ENCODE data around the gene NCOR1. TPM values are rescaled to one million over a fixed set of nuclear protein-coding genes. Genes with fewer than 3 reads are reported as not detected.
"Not testable (repeated sequence)": the region's sequence is repeated elsewhere in the genome, so short reads cannot be mapped to it uniquely, and the experiment has no call there.

NCOR1 gene
- total and polyA plus RNA-seq, 9 donors: 47.9 to 62.1 (median 56.4) TPM

- 80% methylated on average over 1 of the region's 6 CpGs for WGBS (ENCODE audit: insufficient coverage)
- H3K4me1 ChIP-seq (ENCODE audit: control insufficient read depth, insufficient read depth, low read length): no peaks in the 10 kb centered on the region
- H3K4me3 ChIP-seq (ENCODE audit: low read length): no peak overlapping the region
- peak; percentile 15 for DNase-seq
- peaks cover 22% of the 10 kb centered on the region for H3K36me3 ChIP-seq (ENCODE audit: control insufficient read depth, insufficient read depth, low read length)
- H3K9me3 ChIP-seq (replicated peaks; ENCODE audit: control insufficient read depth, low read depth, low read length): no peaks in the 10 kb centered on the region
- no peak overlapping the region for H3K27ac ChIP-seq (ENCODE audit: low read length)
- H3K27me3 ChIP-seq (ENCODE audit: control insufficient read depth, insufficient read depth, low read length): no peaks in the 10 kb centered on the region
Observed at GRCh38 chr17:16129441-16130205, 85.7 kb downstream of the NCOR1 start.

DNA sequence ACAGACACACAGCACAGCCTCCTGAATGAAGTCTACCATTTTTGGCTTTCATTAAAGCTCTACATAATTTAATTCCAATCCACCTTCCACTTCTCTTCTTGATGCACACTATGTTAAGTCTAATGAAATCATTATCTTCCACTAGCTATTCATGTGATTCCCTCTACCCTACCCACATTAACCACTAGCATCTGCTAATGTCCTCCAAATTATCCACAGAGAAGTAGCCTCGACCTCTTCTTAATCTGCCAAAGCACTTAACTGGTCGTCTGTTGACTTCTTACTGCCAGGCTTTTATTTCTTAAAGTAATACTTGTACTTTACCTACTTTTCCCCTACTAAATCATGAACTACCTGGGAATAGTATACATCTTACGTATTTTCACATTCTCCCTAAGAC lies 91.8 kb downstream of the NCOR1 start:
- no peak for DNase-seq
- H3K36me3 ChIP-seq (ENCODE audit: control insufficient read depth, insufficient read depth, low read length): peaks cover 25% of the 10 kb centered on the region

GRCh38 chr17:16122697-16123434 lies 92.5 kb downstream of the NCOR1 start:
- H3K27ac ChIP-seq (ENCODE audit: low read length): no peak overlapping the region
- no peaks in the 10 kb centered on the region for H3K9me3 ChIP-seq (replicated peaks; ENCODE audit: control insufficient read depth, low read depth, low read length)
- 94% methylated on average over 8 of the region's 8 CpGs for WGBS (ENCODE audit: insufficient coverage)
- H3K27me3 ChIP-seq (ENCODE audit: control insufficient read depth, insufficient read depth, low read length): no peaks in the 10 kb centered on the region
- no peak for DNase-seq
- H3K36me3 ChIP-seq (ENCODE audit: control insufficient read depth, insufficient read depth, low read length): peaks cover 25% of the 10 kb centered on the region
- no peaks in the 10 kb centered on the region for H3K4me1 ChIP-seq (ENCODE audit: control insufficient read depth, insufficient read depth, low read length)
- no peak overlapping the region for H3K4me3 ChIP-seq (ENCODE audit: low read length)

More for the DNA sequence above, 91.8 kb downstream of the NCOR1 start:
- Histone ChIP-seq H3K27ac (ENCODE audit: low read length) (no peak overlapping the region), H3K9me3 (replicated peaks; ENCODE audit: control insufficient read depth, low read depth, low read length) (no peaks in the 10 kb centered on the region), H3K4me3 (ENCODE audit: low read length) (no peak overlapping the region), H3K4me1 (ENCODE audit: control insufficient read depth, insufficient read depth, low read length) (no peaks in the 10 kb centered on the region), H3K27me3 (ENCODE audit: control insufficient read depth, insufficient read depth, low read length) (no peaks in the 10 kb centered on the region)
- 55% methylated on average over 2 of the region's 3 CpGs for WGBS (ENCODE audit: insufficient coverage)

DNA sequence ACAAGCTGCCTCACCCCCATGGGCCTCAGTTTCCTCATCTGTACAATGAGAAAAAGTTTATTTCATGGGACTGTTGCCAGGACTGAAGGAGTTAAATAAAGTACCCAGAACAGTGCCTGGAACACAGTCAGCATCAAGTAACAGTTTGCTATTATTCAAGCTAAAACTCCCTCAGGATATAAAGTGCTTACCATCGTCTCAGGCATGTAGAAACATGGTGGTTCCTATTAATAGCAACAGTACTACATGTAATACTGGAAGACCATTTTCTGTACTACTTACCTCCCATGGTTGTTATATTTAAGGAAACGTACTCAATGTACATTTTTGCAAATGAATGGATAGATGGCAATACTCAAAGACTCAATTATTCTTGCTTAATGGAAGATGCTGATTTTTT lies 93.4 kb downstream of the NCOR1 start:
- WGBS (ENCODE audit: insufficient coverage): no CpG with 5 or more reads among the region's 2 CpGs
- no peaks in the 10 kb centered on the region for H3K4me1 ChIP-seq (ENCODE audit: control insufficient read depth, insufficient read depth, low read length)
- peaks cover 29% of the 10 kb centered on the region for H3K36me3 ChIP-seq (ENCODE audit: control insufficient read depth, insufficient read depth, low read length)

DNA sequence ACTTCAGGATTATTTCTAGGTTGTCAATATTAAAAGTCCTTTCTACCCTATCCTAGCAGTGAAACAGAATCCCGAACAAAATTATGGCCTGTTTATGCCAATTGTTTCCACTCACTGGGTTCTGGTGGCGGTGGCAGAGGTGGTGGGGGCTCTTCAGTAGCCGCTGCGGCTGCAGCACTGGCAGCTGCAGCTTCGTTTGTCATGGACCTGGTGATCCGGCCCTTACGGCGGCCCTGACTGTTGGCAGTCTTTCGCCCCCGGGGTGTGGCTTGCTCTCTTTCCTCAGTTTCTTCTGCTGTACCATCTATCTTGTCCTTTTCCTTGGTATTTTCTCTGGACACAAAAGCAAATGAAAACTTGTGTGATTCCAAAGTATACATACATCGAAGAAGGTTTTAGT lies 94.4 kb downstream of the NCOR1 start:
- Histone ChIP-seq H3K4me3 (ENCODE audit: low read length) (no peak overlapping the region), H3K36me3 (ENCODE audit: control insufficient read depth, insufficient read depth, low read length) (peaks cover 34% of the 10 kb centered on the region), H3K9me3 (replicated peaks; ENCODE audit: control insufficient read depth, low read depth, low read length) (peaks cover 4% of the 10 kb centered on the region), H3K4me1 (ENCODE audit: control insufficient read depth, insufficient read depth, low read length) (no peaks in the 10 kb centered on the region), H3K27me3 (ENCODE audit: control insufficient read depth, insufficient read depth, low read length) (no peaks in the 10 kb centered on the region), H3K27ac (ENCODE audit: low read length) (no peak overlapping the region)
- no peak for DNase-seq
- WGBS (ENCODE audit: insufficient coverage): 94% methylated on average over 10 of the region's 11 CpGs

More for the DNA sequence above, 93.4 kb downstream of the NCOR1 start:
- DNase-seq: no peak
- Histone ChIP-seq H3K27me3 (ENCODE audit: control insufficient read depth, insufficient read depth, low read length) (no peaks in the 10 kb centered on the region), H3K9me3 (replicated peaks; ENCODE audit: control insufficient read depth, low read depth, low read length) (no peaks in the 10 kb centered on the region), H3K4me3 (ENCODE audit: low read length) (no peak overlapping the region), H3K27ac (ENCODE audit: low read length) (no peak overlapping the region)

- Histone ChIP-seq H3K27me3 (ENCODE audit: control insufficient read depth, insufficient read depth, low read length) (no peaks in the 10 kb centered on the region), H3K9me3 (replicated peaks; ENCODE audit: control insufficient read depth, low read depth, low read length) (peaks cover 4% of the 10 kb centered on the region), H3K4me3 (ENCODE audit: low read length) (no peak overlapping the region), H3K27ac (ENCODE audit: low read length) (no peak overlapping the region), H3K36me3 (ENCODE audit: control insufficient read depth, insufficient read depth, low read length) (peaks cover 44% of the 10 kb centered on the region), H3K4me1 (ENCODE audit: control insufficient read depth, insufficient read depth, low read length) (no peaks in the 10 kb centered on the region)
- DNase-seq: no peak
- WGBS (ENCODE audit: insufficient coverage): no CpG with 5 or more reads among the region's 2 CpGs
Observed at GRCh38 chr17:16117149-16117548, 98.2 kb downstream of the NCOR1 start.

DNA sequence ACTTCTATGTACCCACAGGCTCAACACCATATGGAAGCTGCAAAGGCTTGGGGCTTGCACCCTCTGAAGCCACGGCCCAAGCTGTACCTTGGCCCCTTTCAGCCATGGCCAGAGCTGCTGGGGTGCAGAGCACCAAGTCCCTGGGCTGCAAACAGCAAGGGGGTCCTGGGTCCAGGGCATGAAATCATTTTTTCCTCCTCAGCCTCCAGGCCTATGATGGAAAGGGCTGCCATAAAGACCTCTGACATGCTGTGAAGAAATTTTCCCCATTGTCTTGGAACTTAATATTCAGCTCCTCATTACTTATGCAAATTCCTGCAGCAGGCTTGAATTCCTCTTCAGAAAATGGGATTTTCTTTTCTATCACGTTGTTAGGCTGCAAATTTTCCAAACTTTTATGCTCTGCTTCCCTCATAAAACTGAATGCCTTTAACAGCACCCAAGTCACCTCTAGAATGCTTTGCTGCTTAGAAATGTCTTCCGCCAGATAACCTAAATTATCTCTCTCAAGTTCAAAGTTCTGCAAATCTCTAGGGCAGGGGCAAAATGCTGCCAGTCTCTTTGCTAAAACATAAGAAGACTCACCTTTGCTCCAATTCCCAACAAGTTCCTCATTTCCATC lies 100.1 kb downstream of the NCOR1 start:
- not testable (repeated sequence) for H3K4me3 ChIP-seq (ENCODE audit: low read length); DNase-seq; H3K27ac ChIP-seq (ENCODE audit: low read length); H3K9me3 ChIP-seq (replicated peaks; ENCODE audit: control insufficient read depth, low read depth, low read length); H3K4me1 ChIP-seq (ENCODE audit: control insufficient read depth, insufficient read depth, low read length); H3K27me3 ChIP-seq (ENCODE audit: control insufficient read depth, insufficient read depth, low read length)
- H3K36me3 ChIP-seq (ENCODE audit: control insufficient read depth, insufficient read depth, low read length): peaks cover 39% of the 10 kb centered on the region
- 97% methylated on average over 3 of the region's 3 CpGs for WGBS (ENCODE audit: insufficient coverage)

DNA sequence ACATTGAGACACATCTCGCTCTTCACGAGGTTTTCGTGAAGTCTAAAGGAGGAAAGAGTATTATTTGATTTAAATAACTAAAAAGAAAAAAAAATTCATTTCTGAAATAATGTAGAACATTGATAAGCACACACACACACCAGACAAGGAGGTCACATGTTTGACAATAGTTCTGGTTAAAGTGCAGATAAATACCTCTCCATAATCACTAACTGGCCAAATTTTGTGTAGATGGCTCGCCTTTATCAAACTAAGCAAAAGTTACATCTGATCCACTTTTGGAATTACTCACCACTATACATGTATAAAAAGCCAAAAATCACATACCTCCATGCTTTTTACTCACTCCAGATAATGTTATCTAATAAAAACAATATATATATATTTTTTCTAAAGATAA lies 106.5 kb downstream of the NCOR1 start:
- no peaks in the 10 kb centered on the region for H3K27me3 ChIP-seq (ENCODE audit: control insufficient read depth, insufficient read depth, low read length)
- H3K9me3 ChIP-seq (replicated peaks; ENCODE audit: control insufficient read depth, low read depth, low read length): no peaks in the 10 kb centered on the region
- WGBS (ENCODE audit: insufficient coverage): no CpG with 5 or more reads among the region's 4 CpGs
- H3K36me3 ChIP-seq (ENCODE audit: control insufficient read depth, insufficient read depth, low read length): peaks cover 19% of the 10 kb centered on the region
- H3K4me3 ChIP-seq (ENCODE audit: low read length): no peak overlapping the region
- DNase-seq: no peak
- no peaks in the 10 kb centered on the region for H3K4me1 ChIP-seq (ENCODE audit: control insufficient read depth, insufficient read depth, low read length)
- no peak overlapping the region for H3K27ac ChIP-seq (ENCODE audit: low read length)

DNA sequence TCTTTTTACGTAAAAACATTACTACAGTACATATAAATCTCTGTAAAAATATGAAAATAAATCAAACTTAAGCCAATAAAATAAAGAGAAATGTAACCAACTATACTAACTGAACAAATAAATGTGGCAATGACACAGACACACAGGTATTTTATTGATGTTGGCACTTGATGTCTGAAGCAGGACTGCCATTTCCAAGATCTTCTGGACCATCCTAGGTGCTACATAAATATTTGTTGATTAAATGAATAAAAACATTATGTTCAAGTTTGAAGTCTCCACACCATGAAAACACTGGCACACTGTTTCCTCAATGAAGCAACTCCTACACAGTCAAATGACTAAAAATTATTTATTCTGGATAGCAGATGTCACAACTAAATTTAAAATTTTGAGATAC lies 106.9 kb downstream of the NCOR1 start:
- H3K4me1 ChIP-seq (ENCODE audit: control insufficient read depth, insufficient read depth, low read length): no peaks in the 10 kb centered on the region
- no CpG with 5 or more reads among the region's 1 CpG for WGBS (ENCODE audit: insufficient coverage)
- DNase-seq: no peak
- H3K9me3 ChIP-seq (replicated peaks; ENCODE audit: control insufficient read depth, low read depth, low read length): no peaks in the 10 kb centered on the region
- no peak overlapping the region for H3K27ac ChIP-seq (ENCODE audit: low read length)
- no peak overlapping the region for H3K4me3 ChIP-seq (ENCODE audit: low read length)
- H3K36me3 ChIP-seq (ENCODE audit: control insufficient read depth, insufficient read depth, low read length): peaks cover 19% of the 10 kb centered on the region
- H3K27me3 ChIP-seq (ENCODE audit: control insufficient read depth, insufficient read depth, low read length): no peaks in the 10 kb centered on the region

GRCh38 chr17:16107165-16107770 lies 108.1 kb downstream of the NCOR1 start:
- 100% methylated on average over 2 of the region's 8 CpGs for WGBS (ENCODE audit: insufficient coverage)
- Histone ChIP-seq H3K9me3 (replicated peaks; ENCODE audit: control insufficient read depth, low read depth, low read length) (no peaks in the 10 kb centered on the region), H3K36me3 (ENCODE audit: control insufficient read depth, insufficient read depth, low read length) (peaks cover 19% of the 10 kb centered on the region), H3K27ac (ENCODE audit: low read length) (no peak overlapping the region), H3K4me1 (ENCODE audit: control insufficient read depth, insufficient read depth, low read length) (no peaks in the 10 kb centered on the region), H3K27me3 (ENCODE audit: control insufficient read depth, insufficient read depth, low read length) (no peaks in the 10 kb centered on the region), H3K4me3 (ENCODE audit: low read length) (no peak overlapping the region)
- DNase-seq: no peak

Data from muscle of leg (tissue), 11 donors.